K562 (cell line): ENCODE results near the gene ZNF467. TPM values are rescaled to one million over a fixed set of nuclear protein-coding genes. Genes with fewer than 3 reads are reported as not detected.

ENCODE experiments used
- ATAC-seq: fragments of 200-7000 bp; cut with Tn5 transposase; 3 replicates; pipeline ENCODE4 v1.9.1; 2020; ENCODE audit warnings: moderate library complexity
- BruUV-seq: library from RNA; stranded (reverse); fragments of 400-500 nt; replicated peaks from 2 replicates; lab custom pipeline; 2021; lab: Mats Ljungman, UMichigan
- CTCF ChIA-PET: fragments of 300-600 bp; formaldehyde crosslinking; extraction: SDS; loops from one replicate; lab custom pipeline; 2021; ENCODE audit warnings: low intra/inter-chr PET ratio; lab: Yijun Ruan, JAX
- POLR2A ChIA-PET: fragments of 300-600, 350-650 bp; sonication (Branson Sonifier 250); formaldehyde crosslinking; extraction: SDS; loops from one replicate; lab custom pipeline; 2021; ENCODE audit warnings: antibody characterized with exemption, inconsistent platforms; lab: Yijun Ruan, JAX
- DNase-seq, 4 experiments: peaks; one replicate each; pipeline versions ENCODE4 v3.0.0 to v3.0.0-alpha.2; 2011 to 2018; ENCODE audit warnings: low spot score in 3 of 4, mixed read lengths in 3 of 4; ENCODE audit errors: extremely low read depth in 1 of 4
- FAIRE-seq: peaks from 2 replicates; lab custom pipeline; 2011; peaks lifted over from hg19 to GRCh38; lab: Jason Lieb, UNC
- H2AFZ ChIP-seq: 2 replicates; pipeline ENCODE4 v1.6.0; 2011; ENCODE audit warnings: low read depth, low read length, control low read depth, inconsistent platforms
- H3K27ac ChIP-seq: fragments of 200-600 bp; 3 replicates; pipeline ENCODE4 v1.8.0; 2011; ENCODE audit warnings: low read depth, mild to moderate bottlenecking, control low read depth, inconsistent platforms, low read length, moderate library complexity, mixed read lengths; ENCODE audit errors: extremely low read depth
- H3K27me3 ChIP-seq, 2 experiments: fragments of 300-600 bp in 1 of 2; 2 replicates in 1 of 2; 3 replicates in 1 of 2; pipeline versions ENCODE4 v1.6.0 to v1.8.0; 2011; ENCODE audit warnings: inconsistent platforms in 2 of 2, low read length in 2 of 2, mild to moderate bottlenecking in 1 of 2, mixed read lengths in 1 of 2, moderate library complexity in 1 of 2; ENCODE audit not compliant: control insufficient read depth in 2 of 2, insufficient read depth in 2 of 2
- H3K36me3 ChIP-seq: fragments of 300-600 bp; 3 replicates; pipeline ENCODE4 v1.8.0; 2011; ENCODE audit warnings: mild to moderate bottlenecking, low read length, inconsistent platforms; ENCODE audit not compliant: control insufficient read depth, insufficient read depth
- H3K4me1 ChIP-seq, 2 experiments: fragments of 200-600 bp in 1 of 2; replicated peaks in 1 of 2; 2 replicates in 1 of 2; 3 replicates in 1 of 2; pipeline versions ENCODE4 v1.5.1 to v1.8.0; 2011; ENCODE audit warnings: inconsistent platforms in 2 of 2, low read length in 2 of 2, mild to moderate bottlenecking in 1 of 2, mixed read lengths in 1 of 2, moderate library complexity in 1 of 2; ENCODE audit not compliant: control insufficient read depth in 2 of 2, insufficient read depth in 2 of 2
- H3K4me2 ChIP-seq: 2 replicates; pipeline ENCODE4 v1.6.1; 2011; ENCODE audit warnings: low read length, control low read depth, inconsistent platforms, mixed read lengths; ENCODE audit not compliant: insufficient read depth
- H3K4me3 ChIP-seq: fragments of 200-600 bp; sonication (generic), shearing (Covaris generic); 2 replicates; pipeline ENCODE4 v1.5.1; 2016; ENCODE audit warnings: control low read depth, inconsistent platforms
- H3K79me2 ChIP-seq: fragments of 200-600 bp; 3 replicates; pipeline ENCODE4 v1.8.0; 2011; ENCODE audit warnings: low read length, inconsistent platforms; ENCODE audit not compliant: control insufficient read depth, insufficient read depth
- H3K9ac ChIP-seq, 2 experiments: 2 replicates each; pipeline versions ENCODE4 v1.6.0 to v1.6.1; 2011; ENCODE audit warnings: low read depth in 2 of 2, low read length in 2 of 2, control low read depth in 1 of 2, inconsistent platforms in 1 of 2, mild to moderate bottlenecking in 1 of 2, mixed read lengths in 1 of 2; ENCODE audit not compliant: insufficient read depth in 1 of 2
- H3K9me1 ChIP-seq: one replicate; pipeline ENCODE4 v1.6.0; 2011; ENCODE audit warnings: inconsistent platforms, mild to moderate bottlenecking, low read length, moderate library complexity; ENCODE audit not compliant: control insufficient read depth, insufficient read depth
- H3K9me3 ChIP-seq: replicated peaks from 2 replicates; pipeline ENCODE4 v1.5.1; 2011; ENCODE audit warnings: low read depth, low read length, inconsistent platforms; ENCODE audit not compliant: control insufficient read depth, insufficient read depth
- H4K20me1 ChIP-seq: replicated peaks from 2 replicates; pipeline ENCODE4 v1.6.1; 2011; ENCODE audit warnings: low read length, inconsistent platforms, mixed read lengths; ENCODE audit not compliant: control insufficient read depth, insufficient read depth
- BACH1 ChIP-seq: fragments of 200-800 bp; sonication (Bioruptor generic); IDR thresholded peaks from 2 replicates; pipeline ENCODE4 v1.6.1; 2016; ENCODE audit warnings: missing genetic modification characterization, missing compliant biosample characterization
- CBX3 ChIP-seq, 2 experiments: IDR thresholded peaks; 1 replicate in 1 of 2; 2 replicates in 1 of 2; pipeline ENCODE4 v1.6.1; 2012; ENCODE audit warnings: inconsistent platforms in 2 of 2, low read length in 2 of 2, borderline replicate concordance in 1 of 2, control low read depth in 1 of 2
- CTCFL ChIP-seq: IDR thresholded peaks from 2 replicates; pipeline ENCODE4 v1.6.1; 2011; ENCODE audit warnings: borderline replicate concordance, low read depth, mild to moderate bottlenecking, moderate library complexity, low read length; ENCODE audit not compliant: insufficient read depth, poor library complexity, severe bottlenecking
- ID3 ChIP-seq, 2 experiments: fragments of 250-450 bp in 1 of 2; fragments of 450-650 bp in 1 of 2; sonication (Bioruptor Pico) in 1 of 2; IDR thresholded peaks; 2 replicates each; pipeline versions ENCODE4 v1.6.1 to v1.8.0; 2016 to 2021; ENCODE audit warnings: mild to moderate bottlenecking in 2 of 2, moderate library complexity in 2 of 2, missing compliant biosample characterization in 1 of 2, missing genetic modification characterization in 1 of 2
- NELFE ChIP-seq: IDR thresholded peaks from 2 replicates; pipeline ENCODE4 v1.6.1; 2011; ENCODE audit warnings: mild to moderate bottlenecking; ENCODE audit not compliant: insufficient read depth, insufficient read length
- RCOR1 ChIP-seq, 2 experiments: IDR thresholded peaks; 2 replicates each; pipeline ENCODE4 v1.6.1; 2012; ENCODE audit warnings: low read depth in 2 of 2, low read length in 2 of 2, borderline replicate concordance in 1 of 2, improper control_type of control experiment in 1 of 2
- WGBS: fragments of 100-300 bp; shearing (Covaris generic); methylation state at CpG from one replicate; pipeline ENCODE4 v1.1.6; 2016; ENCODE audit warnings: low coverage, mixed read lengths; ENCODE audit not compliant: insufficient coverage; ENCODE audit errors: missing lambda C conversion rate; 5-methylcytosine and 5-hydroxymethylcytosine counted together
- in situ Hi-C: fragments of 300-500 bp; cut with MboI; formaldehyde crosslinking; loops from 4 replicates; pipeline ENCODE4 v1.15.0; 2018; ENCODE audit warnings: inconsistent platforms, mixed read lengths
- intact Hi-C: fragments of 100-400 bp; cut with micrococcal nuclease; formaldehyde crosslinking; loops from 2 replicates; pipeline ENCODE4 v1.14.2; 2022
- polyA plus RNA-seq, 8 experiments: library from polyadenylated mRNA; depleted of rRNA in 4 of 8; stranded (reverse) in 5 of 8; unstranded in 3 of 8; fragments of >200 nt; fragmentation: Nextera tagmentation in 2 of 8; fragmentation: Illumina TruSeq in 1 of 8; extraction: Ambion mirVana in 2 of 8; extraction: Trizol in 1 of 8; gene quantifications; 2 replicates each; pipeline versions ENCODE4 v1.2.1 to v1.2.3, GENCODE V29; 2011 to 2014; ENCODE audit warnings: inconsistent platforms in 1 of 8, missing spikeins in 1 of 8
- total RNA-seq, 7 experiments: library from RNA; depleted of rRNA in 6 of 7; stranded (reverse); fragments of >200 nt in 6 of 7; fragmentation: Illumina TruSeq in 2 of 7; extraction: Trizol in 2 of 7; gene quantifications; 2 replicates each; pipeline versions ENCODE4 v1.2.1 to v1.2.3, GENCODE V29; 2011 to 2021; ENCODE audit warnings: low replicate concordance in 1 of 7
- TF ChIP-seq, protein P1 (sequence below): IDR thresholded peaks from 2 replicates; pipeline ENCODE4 v1.6.1; 2016; ENCODE audit warnings: missing genetic modification characterization, missing compliant biosample characterization
- TF ChIP-seq, protein P2 (sequence below), 3 experiments: fragments of 200-800 bp in 1 of 3; sonication (Bioruptor generic) in 1 of 3; sonication (generic) in 1 of 3; formaldehyde crosslinking in 1 of 3; IDR thresholded peaks; 2 replicates each; pipeline versions ENCODE4 v1.6.1 to v1.8.0; 2016 to 2022; ENCODE audit warnings: mild to moderate bottlenecking in 2 of 3, missing compliant biosample characterization in 2 of 3, missing genetic modification characterization in 2 of 3, missing genetic modification reagents in 1 of 3

ZNF467 gene
- total and polyA plus RNA-seq, 9 of the 15 experiments (the other 6 are each of a cell fraction or from before 2014, with no cell fraction given): 0.32 to 14.2 (median 1.7) TPM

DNA sequence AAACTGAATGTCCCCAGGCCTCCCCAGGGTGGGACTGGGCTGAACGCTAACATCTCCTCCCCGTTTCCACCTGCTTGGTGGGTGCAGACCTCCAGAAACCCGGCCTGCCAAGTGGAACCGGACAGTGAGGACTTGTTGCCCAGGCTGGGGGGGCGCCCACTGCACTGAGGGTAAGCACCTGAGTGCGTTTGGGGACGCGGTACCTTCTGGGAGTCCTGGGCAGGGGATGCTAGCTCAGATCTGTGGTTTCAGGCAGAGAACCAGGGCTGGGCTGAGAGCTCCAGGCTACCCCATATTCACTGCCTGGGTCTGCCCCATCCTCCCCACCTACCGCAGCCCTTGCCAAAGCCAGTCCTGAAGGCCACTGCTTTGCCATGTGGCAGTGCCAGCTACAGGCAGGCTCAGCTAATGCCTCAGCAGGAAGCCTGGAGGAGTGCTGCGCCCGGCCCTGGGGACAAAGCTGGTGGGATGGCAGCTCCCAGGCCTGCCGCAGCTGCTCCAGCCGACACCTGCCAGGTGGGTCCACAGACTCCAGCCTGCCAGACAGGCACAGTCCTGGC, 3.5 kb upstream of the ZNF467 start (continued):
- TF ChIP-seq, protein P1, sequence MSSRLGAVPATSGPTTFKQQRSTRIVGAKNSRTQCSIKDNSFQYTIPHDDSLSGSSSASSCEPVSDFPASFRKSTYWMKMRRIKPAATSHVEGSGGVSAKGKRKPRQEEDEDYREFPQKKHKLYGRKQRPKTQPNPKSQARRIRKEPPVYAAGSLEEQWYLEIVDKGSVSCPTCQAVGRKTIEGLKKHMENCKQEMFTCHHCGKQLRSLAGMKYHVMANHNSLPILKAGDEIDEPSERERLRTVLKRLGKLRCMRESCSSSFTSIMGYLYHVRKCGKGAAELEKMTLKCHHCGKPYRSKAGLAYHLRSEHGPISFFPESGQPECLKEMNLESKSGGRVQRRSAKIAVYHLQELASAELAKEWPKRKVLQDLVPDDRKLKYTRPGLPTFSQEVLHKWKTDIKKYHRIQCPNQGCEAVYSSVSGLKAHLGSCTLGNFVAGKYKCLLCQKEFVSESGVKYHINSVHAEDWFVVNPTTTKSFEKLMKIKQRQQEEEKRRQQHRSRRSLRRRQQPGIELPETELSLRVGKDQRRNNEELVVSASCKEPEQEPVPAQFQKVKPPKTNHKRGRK (tag): no peak
- TF ChIP-seq CBX3 (IDR thresholded peaks at IDR 0.05; ENCODE audit: borderline replicate concordance in 1 of 2, low read length in 2 of 2) (no peak), NELFE (no peak), BACH1 (tag) (no peak)
- TF ChIP-seq, protein P2, sequence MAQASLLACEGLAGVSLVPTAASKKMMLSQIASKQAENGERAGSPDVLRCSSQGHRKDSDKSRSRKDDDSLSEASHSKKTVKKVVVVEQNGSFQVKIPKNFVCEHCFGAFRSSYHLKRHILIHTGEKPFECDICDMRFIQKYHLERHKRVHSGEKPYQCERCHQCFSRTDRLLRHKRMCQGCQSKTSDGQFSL (CRISPR knock-in tag; IDR thresholded peaks at IDR 0.05): peak; percentile 63; the same call in 1 of the 2 replicates
- TF ChIP-seq, protein P2 (tag; IDR thresholded peaks at IDR 0.05): no peak

DNA sequence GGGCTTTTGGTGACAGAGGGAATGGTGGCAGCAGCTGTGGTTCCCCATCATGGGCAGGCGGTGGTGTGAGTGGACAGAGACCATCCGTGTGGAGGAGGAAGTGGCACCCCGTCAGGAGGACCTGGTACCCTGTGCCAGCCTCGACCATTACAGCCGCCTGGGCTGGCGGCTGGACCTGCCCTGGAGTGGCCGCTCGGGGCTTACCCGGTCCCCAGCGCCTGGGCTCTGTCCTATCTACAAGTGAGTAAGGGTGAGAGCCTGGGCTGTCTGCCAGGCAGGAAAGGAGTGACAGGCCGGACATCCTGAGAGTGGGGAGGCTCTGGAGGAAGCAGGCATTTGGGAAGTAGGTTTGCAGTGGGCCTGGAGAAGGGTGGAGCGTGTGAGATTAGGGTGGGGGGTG, 2.9 kb upstream of the ZNF467 start:
- DNase-seq (peak in 2 of 4 experiments; percentile 49 to 71), FAIRE-seq (peak; percentile 84), ATAC-seq (peak; percentile 3; the same call in 1 of the 3 replicates)
- Histone ChIP-seq H4K20me1 (peaks cover 8% of the 10 kb centered on the region; the same call in 1 of the 2 replicates), H3K9ac (peak overlapping the region in 1 of 2 experiments; percentile 77; a peak in 2 of 4 replicates), H3K27ac (no peak overlapping the region), H2AFZ (no peak overlapping the region), H3K79me2 (peaks cover under 1% of the 10 kb centered on the region; the same call in 1 of the 3 replicates), H3K36me3 (no peaks in the 10 kb centered on the region), H3K9me1 (no peaks in the 10 kb centered on the region), H3K9me3 (no peaks in the 10 kb centered on the region), H3K4me3 (no peak overlapping the region), H3K27me3 (peaks cover 0 to 5% of the 10 kb centered on the region in 2 experiments; a peak in 2 of 5 replicates), H3K4me2 (no peak overlapping the region), H3K4me1 (peaks cover 2 to 84% of the 10 kb centered on the region in 2 experiments)
- 7% methylated on average over 12 of the region's 12 CpGs for WGBS
- ChIA-PET POLR2A (interaction anchor here (0.5 to 1.7 kb wide), 4 partner anchors 9 to 114 kb away, joined by 3 to 5 read pairs (median 5); no protein-coding TSS in a partner anchor), CTCF (no interaction called here)
- BruUV-seq: no TSS peak
- in situ Hi-C loops: no loop called here
- intact Hi-C loops: no loop called here
- TF ChIP-seq ID3 (CRISPR knock-in tag; IDR thresholded peaks at IDR 0.05): no peak
- no peak for TF ChIP-seq ID3 (tag; IDR thresholded peaks at IDR 0.05)
- 0 out of 4 replicates have a peak, but pooled peaks of 1 of the 2 experiments have one; percentile 30 for TF ChIP-seq RCOR1 (IDR thresholded peaks at IDR 0.05; ENCODE audit: borderline replicate concordance in 1 of 2, low read depth in 2 of 2, low read length in 2 of 2)
- TF ChIP-seq CTCFL: no peak
